CD4-positive, alpha-beta memory T cell (primary cell): ENCODE results near the gene ATP4A. TPM values are rescaled to one million over a fixed set of nuclear protein-coding genes. Genes with fewer than 3 reads are reported as not detected.

ENCODE experiments used
- CTCF ChIA-PET: fragments of 350-600 bp; sonication (Branson Sonifier 250); formaldehyde crosslinking; loops from one replicate; lab custom pipeline; 2021; ENCODE audit warnings: inconsistent platforms; ENCODE audit not compliant: partially characterized antibody; lab: Charles Lee
- POLR2A ChIA-PET: fragments of 350-600 bp; sonication (Branson Sonifier 250); formaldehyde crosslinking; loops from one replicate; lab custom pipeline; 2021; ENCODE audit not compliant: partially characterized antibody; lab: Charles Lee
- DNase-seq, 5 donors: peaks; one replicate each; pipeline versions ENCODE4 v3.0.0 to v3.0.0-alpha.2; 2020 to 2022; ENCODE audit warnings: mixed read lengths in 1 of 5
- H3K27ac ChIP-seq: one replicate; pipeline ENCODE4 v1.7.0; 2013; ENCODE audit warnings: low read depth, low read length
- H3K27me3 ChIP-seq: 2 replicates; pipeline ENCODE4 v1.7.0; 2013; ENCODE audit warnings: mild to moderate bottlenecking, low read length, moderate library complexity; ENCODE audit not compliant: insufficient read depth
- H3K36me3 ChIP-seq: 2 replicates; pipeline ENCODE4 v1.7.0; 2013; ENCODE audit warnings: mild to moderate bottlenecking, low read length, moderate library complexity; ENCODE audit not compliant: insufficient read depth
- H3K4me1 ChIP-seq: 2 replicates; pipeline ENCODE4 v1.7.0; 2013; ENCODE audit warnings: mild to moderate bottlenecking, low read length, moderate library complexity; ENCODE audit not compliant: insufficient read depth
- H3K4me3 ChIP-seq, 2 donors: one replicate each; pipeline ENCODE4 v1.7.0; 2013; ENCODE audit warnings: low read length in 2 of 2, mild to moderate bottlenecking in 1 of 2
- H3K9me3 ChIP-seq, 2 donors: one replicate each; pipeline ENCODE4 v1.7.0; 2013; ENCODE audit warnings: low read length in 2 of 2, control low read depth in 1 of 2; ENCODE audit not compliant: control insufficient read depth in 1 of 2
- H3K27ac Mint-ChIP-seq, 7 donors: one replicate each; pipeline ENCODE4 v1.8.0; 2020 to 2021; ENCODE audit warnings: mixed read lengths in 7 of 7, mild to moderate bottlenecking in 6 of 7, inconsistent platforms in 3 of 7, moderate library complexity in 3 of 7
- H3K27me3 Mint-ChIP-seq, 2 donors: one replicate each; pipeline ENCODE4 v1.8.0; 2020 to 2021; ENCODE audit warnings: mixed read lengths in 2 of 2
- H3K36me3 Mint-ChIP-seq, 2 donors: one replicate each; pipeline ENCODE4 v1.8.0; 2020 to 2021; ENCODE audit warnings: mixed read lengths in 2 of 2, inconsistent platforms in 1 of 2, mild to moderate bottlenecking in 1 of 2
- H3K4me1 Mint-ChIP-seq, 4 donors: one replicate each; pipeline ENCODE4 v1.8.0; 2020 to 2021; ENCODE audit warnings: mixed read lengths in 4 of 4, mild to moderate bottlenecking in 1 of 4
- H3K4me3 Mint-ChIP-seq, 8 donors: one replicate each; pipeline ENCODE4 v1.8.0; 2020 to 2021; ENCODE audit warnings: mixed read lengths in 8 of 8, mild to moderate bottlenecking in 7 of 8, moderate library complexity in 6 of 8, inconsistent platforms in 3 of 8
- H3K9me3 Mint-ChIP-seq, 8 donors: one replicate each; pipeline ENCODE4 v1.8.0; 2020 to 2021; ENCODE audit warnings: mixed read lengths in 8 of 8, mild to moderate bottlenecking in 5 of 8, inconsistent platforms in 3 of 8, moderate library complexity in 1 of 8
- intact Hi-C: fragments of 100-400 bp; cut with micrococcal nuclease; formaldehyde crosslinking; loops from one replicate; pipeline ENCODE4 v1.15.1; 2023
- polyA plus RNA-seq, 2 donors: library from polyadenylated mRNA; unstranded; fragments of 300-500 nt; fragmentation: Illumina TruSeq; gene quantifications; one replicate each; pipeline ENCODE4 v1.2.3, GENCODE V29; 2021
- total RNA-seq, 2 experiments: library from RNA; stranded (reverse); gene quantifications; one replicate each; pipeline ENCODE4 v1.2.3, GENCODE V29; 2021

The ATP4A gene
- total and polyA plus RNA-seq, 4 experiments from 2014 or later: not detected

GRCh38 chr19:35590875-35591274 is 27.4 kb upstream of the ATP4A start:
- intact Hi-C loops: no loop called here
- H3K27me3 Mint-ChIP-seq: peaks cover 4 to 7% of the 10 kb centered on the region in 2 donors
- POLR2A ChIA-PET: no interaction called here
- Histone ChIP-seq H3K27me3 (no peaks in the 10 kb centered on the region), H3K4me1 (no peaks in the 10 kb centered on the region), H3K27ac (no peak overlapping the region), H3K9me3 (no peaks in the 10 kb centered on the region), H3K36me3 (no peaks in the 10 kb centered on the region), H3K4me3 (no peak overlapping the region)
- DNase-seq: no peak
- no peak overlapping the region for H3K4me3 Mint-ChIP-seq
- no peaks in the 10 kb centered on the region for H3K9me3 Mint-ChIP-seq
- CTCF ChIA-PET: interaction anchor here (3.5 kb wide), 1 partner anchor 42 kb away, joined by 13 read pairs; no protein-coding TSS in a partner anchor
- peaks cover 0 to 2% (median 1%) of the 10 kb centered on the region in 4 donors for H3K4me1 Mint-ChIP-seq
- H3K36me3 Mint-ChIP-seq: no peaks in the 10 kb centered on the region
- H3K27ac Mint-ChIP-seq: no peak overlapping the region

DNA sequence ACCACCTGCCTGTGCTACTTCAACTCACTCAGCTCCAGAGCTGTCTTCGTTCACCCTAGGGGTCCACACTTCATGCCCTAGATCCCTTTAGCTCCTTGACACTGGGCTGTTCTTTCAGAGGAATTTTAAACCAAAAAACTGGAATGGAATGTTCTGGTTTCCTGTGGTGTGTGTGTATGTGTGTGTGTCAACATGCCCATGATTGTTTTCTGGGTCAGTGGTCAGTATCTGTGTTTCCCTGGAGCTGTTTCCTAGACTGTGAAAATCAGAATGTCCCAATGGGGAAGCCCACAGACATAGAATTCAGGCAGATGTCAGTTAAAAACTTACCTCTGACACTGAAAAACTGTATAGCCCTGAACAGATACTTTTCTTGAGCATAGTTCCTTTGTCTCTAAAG is 23.9 kb upstream of the ATP4A start:
- Mint-ChIP-seq H3K27ac (no peak overlapping the region), H3K36me3 (no peaks in the 10 kb centered on the region), H3K9me3 (no peaks in the 10 kb centered on the region), H3K27me3 (peaks cover 5 to 8% of the 10 kb centered on the region in 2 donors), H3K4me1 (peaks cover 0 to 2% (median under 1%) of the 10 kb centered on the region in 4 donors), H3K4me3 (no peak overlapping the region)
- ChIA-PET POLR2A (no interaction called here), CTCF (interaction anchor here (1.4 to 2.2 kb wide), 2 partner anchors 20 to 38 kb away, joined by 3 to 9 read pairs; no protein-coding TSS in a partner anchor)
- Histone ChIP-seq H3K36me3 (no peaks in the 10 kb centered on the region), H3K4me3 (no peak overlapping the region), H3K4me1 (no peaks in the 10 kb centered on the region), H3K27me3 (no peaks in the 10 kb centered on the region), H3K9me3 (no peaks in the 10 kb centered on the region), H3K27ac (no peak overlapping the region)
- DNase-seq: no peak
- intact Hi-C loops: no loop called here

DNA sequence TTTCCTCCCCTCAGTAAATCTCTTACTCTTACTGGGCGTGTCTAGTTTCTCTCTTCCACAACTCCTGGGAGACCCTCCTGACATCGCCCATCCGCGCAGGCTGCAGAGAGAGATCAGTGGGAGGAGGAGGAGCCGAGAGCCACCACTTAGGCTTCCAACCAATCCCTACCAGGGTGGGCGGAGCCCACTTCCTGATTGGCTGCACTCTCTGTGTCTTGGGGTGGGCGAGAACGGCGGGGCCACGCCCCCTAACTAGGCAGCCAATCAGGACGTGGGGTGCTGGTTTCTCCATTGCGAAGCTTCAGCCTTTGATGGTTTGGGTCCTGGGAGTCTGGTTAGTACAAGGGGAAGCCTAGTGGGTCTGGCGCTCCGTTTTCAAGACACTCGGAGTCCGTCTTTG is 22.4 kb upstream of the ATP4A start, which contains the start of gene PMIS2:
Gene PMIS2 (plus strand): TSS at position 326 of the 400 bp plus-strand sequence. CDS start 87 bp downstream, outside the sequence.
- Histone ChIP-seq H3K9me3 (no peaks in the 10 kb centered on the region), H3K27ac (no peak within 1 kb of the TSS), H3K27me3 (no peaks in the 10 kb centered on the region), H3K4me3 (no peak within 1 kb of the TSS), H3K4me1 (no peaks in the 10 kb centered on the region), H3K36me3 (no peaks in the 10 kb centered on the region)
- CTCF ChIA-PET: no interaction called here
- H3K36me3 Mint-ChIP-seq: no peaks in the 10 kb centered on the region
- intact Hi-C loops: no loop called here
- POLR2A ChIA-PET: no interaction called here
- H3K9me3 Mint-ChIP-seq: no peaks in the 10 kb centered on the region
- H3K4me3 Mint-ChIP-seq: no peak within 1 kb of the TSS
- H3K4me1 Mint-ChIP-seq: no peaks in the 10 kb centered on the region
- H3K27ac Mint-ChIP-seq: no peak within 1 kb of the TSS
- DNase-seq: no peak
- H3K27me3 Mint-ChIP-seq: peaks cover 5 to 8% of the 10 kb centered on the region in 2 donors

GRCh38 chr19:35582760-35583159 is 19.3 kb upstream of the ATP4A start:
- H3K9me3 Mint-ChIP-seq: peaks cover 0 to 4% (median 2%) of the 10 kb centered on the region in 8 donors

DNA sequence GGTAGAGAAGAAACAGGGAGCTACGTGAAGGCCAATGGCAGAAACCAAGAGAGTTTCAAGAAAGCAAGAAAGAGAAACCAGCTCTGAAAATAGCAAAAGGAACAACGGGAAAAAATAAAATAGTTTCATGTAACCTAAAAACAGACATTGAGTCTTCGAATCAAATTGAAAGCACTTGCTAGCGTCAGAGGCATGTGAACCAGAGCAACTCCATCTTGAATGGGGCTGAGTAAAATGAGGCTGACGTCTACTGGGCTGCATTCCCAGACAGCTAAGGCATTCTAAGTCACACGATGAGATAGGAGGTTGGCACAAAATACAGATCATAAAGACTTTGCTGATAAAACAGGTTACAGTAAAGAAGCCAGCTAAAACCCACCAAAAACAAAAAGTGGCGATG is 15.2 kb upstream of the ATP4A start:
- Mint-ChIP-seq H3K36me3 (peaks cover 0 to 18% of the 10 kb centered on the region in 2 donors), H3K27me3 (peaks cover 10% of the 10 kb centered on the region in 2 donors), H3K9me3 (peaks cover 0 to 43% (median 31%) of the 10 kb centered on the region in 8 donors), H3K4me1 (no peaks in the 10 kb centered on the region), H3K4me3 (no peak overlapping the region), H3K27ac (no peak overlapping the region)
- Histone ChIP-seq H3K27ac (no peak overlapping the region), H3K4me3 (no peak overlapping the region), H3K9me3 (peaks cover 0 to 10% of the 10 kb centered on the region in 2 donors), H3K36me3 (no peaks in the 10 kb centered on the region), H3K4me1 (no peaks in the 10 kb centered on the region), H3K27me3 (no peaks in the 10 kb centered on the region)
- ChIA-PET CTCF (interaction anchor here (1.3 kb wide), 2 partner anchors 30 to 68 kb away, joined by 3 to 5 read pairs; no protein-coding TSS in a partner anchor), POLR2A (no interaction called here)
- intact Hi-C loops: no loop called here
- DNase-seq: no peak

More at GRCh38 chr19:35582760-35583159, 19.3 kb upstream of the ATP4A start:
- intact Hi-C loops: no loop called here
- DNase-seq: no peak
- ChIA-PET CTCF (no interaction called here), POLR2A (no interaction called here)
- Histone ChIP-seq H3K4me3 (no peak overlapping the region), H3K27me3 (no peaks in the 10 kb centered on the region), H3K36me3 (no peaks in the 10 kb centered on the region), H3K27ac (no peak overlapping the region), H3K9me3 (no peaks in the 10 kb centered on the region), H3K4me1 (no peaks in the 10 kb centered on the region)
- no peaks in the 10 kb centered on the region for H3K4me1 Mint-ChIP-seq
- H3K36me3 Mint-ChIP-seq: no peaks in the 10 kb centered on the region
- H3K27me3 Mint-ChIP-seq: peaks cover 7 to 15% of the 10 kb centered on the region in 2 donors
- H3K27ac Mint-ChIP-seq: no peak overlapping the region
- no peak overlapping the region for H3K4me3 Mint-ChIP-seq

- no peak for DNase-seq
- Histone ChIP-seq H3K36me3 (no peaks in the 10 kb centered on the region), H3K27me3 (no peaks in the 10 kb centered on the region), H3K4me3 (no peak overlapping the region), H3K4me1 (no peaks in the 10 kb centered on the region), H3K9me3 (peaks cover 0 to 10% of the 10 kb centered on the region in 2 donors), H3K27ac (no peak overlapping the region)
- CTCF ChIA-PET: no interaction called here
- H3K4me3 Mint-ChIP-seq: no peak overlapping the region
- intact Hi-C loops: no loop called here
- no peaks in the 10 kb centered on the region for H3K4me1 Mint-ChIP-seq
- H3K9me3 Mint-ChIP-seq: peaks cover 0 to 46% (median 33%) of the 10 kb centered on the region in 8 donors
- peaks cover 0 to 18% of the 10 kb centered on the region in 2 donors for H3K36me3 Mint-ChIP-seq
- POLR2A ChIA-PET: no interaction called here
- H3K27ac Mint-ChIP-seq: no peak overlapping the region
- peaks cover 10% of the 10 kb centered on the region in 2 donors for H3K27me3 Mint-ChIP-seq
These were observed 14.5 kb upstream of the ATP4A start for GRCh38 chr19:35577918-35578317.

DNA sequence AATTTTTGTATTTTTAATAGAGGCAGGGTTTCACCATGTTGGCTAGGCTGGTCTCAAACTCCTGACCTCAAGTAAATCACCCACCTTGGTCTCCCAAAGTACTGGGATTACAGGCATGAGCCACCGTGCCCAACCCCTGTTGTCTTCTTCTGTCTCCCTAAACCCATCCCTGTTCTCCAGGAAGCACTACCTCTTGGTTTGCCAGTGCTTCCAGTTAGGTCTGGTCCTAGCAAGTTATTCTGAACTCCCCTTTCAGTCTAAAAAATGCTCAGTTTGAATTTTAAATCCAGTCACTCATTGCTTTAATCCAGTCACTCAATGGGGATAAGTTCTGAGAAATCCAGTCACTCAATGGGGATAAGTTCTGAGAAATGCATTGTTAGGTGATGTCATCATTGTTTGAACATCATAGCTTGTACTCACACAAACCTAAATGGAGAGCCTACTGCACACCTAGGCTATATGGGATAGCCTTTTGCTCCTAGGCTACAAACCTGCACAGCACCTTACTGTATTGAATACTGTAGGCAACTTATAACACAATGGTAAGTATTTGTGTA is 8.0 kb upstream of the ATP4A start:
- no peaks in the 10 kb centered on the region for H3K4me1 Mint-ChIP-seq
- H3K27ac ChIP-seq: no peak overlapping the region
- H3K36me3 ChIP-seq: no peaks in the 10 kb centered on the region
- CTCF ChIA-PET: no interaction called here
- H3K27me3 Mint-ChIP-seq: peaks cover 14 to 31% of the 10 kb centered on the region in 2 donors
- POLR2A ChIA-PET: no interaction called here
- peaks cover 0 to 5% of the 10 kb centered on the region in 2 donors for H3K9me3 ChIP-seq
- H3K9me3 Mint-ChIP-seq: peaks cover 0 to 29% (median 21%) of the 10 kb centered on the region in 8 donors
- H3K36me3 Mint-ChIP-seq: peaks cover 0 to 12% of the 10 kb centered on the region in 2 donors
- no peak for DNase-seq
- no peak overlapping the region for H3K27ac Mint-ChIP-seq
- no peaks in the 10 kb centered on the region for H3K4me1 ChIP-seq
- intact Hi-C loops: no loop called here
- H3K27me3 ChIP-seq: no peaks in the 10 kb centered on the region
- H3K4me3 ChIP-seq: no peak overlapping the region
- H3K4me3 Mint-ChIP-seq: no peak overlapping the region
